ENCODE data around the gene SPRYD7.

- TF ChIP-seq POLR2A (IDR thresholded peaks at IDR 0.05; ENCODE audit: low read length) (no peak), GATA1 (IDR thresholded peaks at IDR 0.05; ENCODE audit: low read depth, low read length) (no peak)
These were observed 37.3 kb downstream of the SPRYD7 start for GRCh38 chr13:49898792-49899191.
